GM18858 (cell line): ENCODE measurements around the gene ITGA2B.

Experiments
- ATAC-seq: cut with Tn5 transposase; IDR thresholded peaks from one replicate; pipeline ENCODE4 v1.9.1; 2021; ENCODE audit not compliant: unreplicated experiment

The ITGA2B gene

GRCh38 chr17:44389281-44389680, at the start of gene ITGA2B:
ITGA2B (minus strand) TSS chr17:44389649; CDS start chr17:44389473, 176 bp downstream.
- no peak for ATAC-seq

GRCh38 chr17:44439168-44439567, 49.7 kb upstream of the ITGA2B start:
- no peak for ATAC-seq

GRCh38 chr17:44438636-44439035, 49.2 kb upstream of the ITGA2B start:
- no peak for ATAC-seq

GRCh38 chr17:44436336-44436735, 46.9 kb upstream of the ITGA2B start:
- no peak for ATAC-seq

GRCh38 chr17:44432254-44433157, 43.1 kb upstream of the ITGA2B start:
- no peak for ATAC-seq

GRCh38 chr17:44424828-44425461, 35.5 kb upstream of the ITGA2B start:
- ATAC-seq: no peak

- ATAC-seq: no peak
These were observed 28.1 kb upstream of the ITGA2B start for GRCh38 chr17:44417553-44417952.

- ATAC-seq: no peak
These were observed 27.3 kb upstream of the ITGA2B start for GRCh38 chr17:44416558-44417289.

GRCh38 chr17:44414394-44415155, 25.1 kb upstream of the ITGA2B start:
- ATAC-seq: no peak

- ATAC-seq: no peak
These were observed 20.0 kb upstream of the ITGA2B start for GRCh38 chr17:44409309-44410028.

GRCh38 chr17:44408786-44409185, 19.3 kb upstream of the ITGA2B start:
- no peak for ATAC-seq

GRCh38 chr17:44402564-44403172, 13.2 kb upstream of the ITGA2B start:
- ATAC-seq: no peak

GRCh38 chr17:44400226-44400847, 10.9 kb upstream of the ITGA2B start:
- no peak for ATAC-seq

GRCh38 chr17:44398692-44399691, 9.5 kb upstream of the ITGA2B start:
- no peak for ATAC-seq

GRCh38 chr17:44397479-44398440, 8.3 kb upstream of the ITGA2B start:
- no peak for ATAC-seq

- no peak for ATAC-seq
These were observed 7.5 kb upstream of the ITGA2B start for GRCh38 chr17:44396946-44397345.

GRCh38 chr17:44394833-44395232, 5.4 kb upstream of the ITGA2B start:
- no peak for ATAC-seq
